ENCODE results near the gene PARD6B.
"Not testable (repeated sequence)": the region's sequence is repeated elsewhere in the genome, so short reads cannot be mapped to it uniquely, and the experiment has no call there.

PARD6B gene

GRCh38 chr20:50731055-50731929 lies at the start of gene PARD6B:
TSS of gene PARD6B (plus strand) at chr20:50731580. CDS start at chr20:50731787, 207 bp downstream.
- peak; percentile 99 for DNase-seq

- DNase-seq, result no peak
Observed at GRCh38 chr20:50682065-50682464, 49.3 kb upstream of the PARD6B start.

GRCh38 chr20:50682947-50683530 lies 48.3 kb upstream of the PARD6B start:
- no peak for DNase-seq

GRCh38 chr20:50683570-50683969 lies 47.8 kb upstream of the PARD6B start:
- no peak for DNase-seq

- no peak for DNase-seq
Observed at GRCh38 chr20:50686821-50687220, 44.6 kb upstream of the PARD6B start.

- DNase-seq, result no peak
Observed at GRCh38 chr20:50688256-50688975, 43.0 kb upstream of the PARD6B start.

- no peak for DNase-seq
Observed at GRCh38 chr20:50689864-50690649, 41.3 kb upstream of the PARD6B start.

- no peak for DNase-seq
Observed at GRCh38 chr20:50690650-50691572, 40.5 kb upstream of the PARD6B start, which contains the start of gene RIPOR3. TSS of gene RIPOR3 (minus strand) at chr20:50691542. CDS start at chr20:50691128, 414 bp downstream.

- no peak for DNase-seq
Observed at GRCh38 chr20:50691573-50692551, 39.5 kb upstream of the PARD6B start.

- DNase-seq, result no peak
Observed at GRCh38 chr20:50692552-50692933, 38.8 kb upstream of the PARD6B start.

GRCh38 chr20:50693001-50693400 lies 38.4 kb upstream of the PARD6B start:
- DNase-seq, result no peak

- DNase-seq, result no peak
Observed at GRCh38 chr20:50694379-50695134, 36.8 kb upstream of the PARD6B start.

GRCh38 chr20:50695135-50695872 lies 36.1 kb upstream of the PARD6B start:
- DNase-seq, result no peak

GRCh38 chr20:50698255-50698654 lies 33.1 kb upstream of the PARD6B start:
- not testable (repeated sequence) for DNase-seq

- DNase-seq, result no peak
Observed at GRCh38 chr20:50699688-50700087, 31.7 kb upstream of the PARD6B start.

GRCh38 chr20:50701041-50701963 lies 30.1 kb upstream of the PARD6B start:
- DNase-seq, result no peak

- DNase-seq, result not testable (repeated sequence)
Observed at GRCh38 chr20:50703651-50704438, 27.5 kb upstream of the PARD6B start.
